Measurements from ENCODE around the gene ZNF438. TPM values are rescaled to one million over a fixed set of nuclear protein-coding genes. Genes with fewer than 3 reads are reported as not detected.

Gene ZNF438
- total RNA-seq, 1 experiment from 2014 or later: 3.7 TPM

GRCh38 chr10:30862486-30862885 is 169.2 kb downstream of the ZNF438 start:
- Histone ChIP-seq H3K4me3 (no peak overlapping the region), H3K9me3 (no peaks in the 10 kb centered on the region), H3K36me3 (no peaks in the 10 kb centered on the region), H3K27me3 (no peaks in the 10 kb centered on the region)
- no peak for DNase-seq

GRCh38 chr10:30861976-30862375 is 169.7 kb downstream of the ZNF438 start:
- Histone ChIP-seq H3K4me3 (no peak overlapping the region), H3K9me3 (no peaks in the 10 kb centered on the region), H3K36me3 (no peaks in the 10 kb centered on the region), H3K27me3 (no peaks in the 10 kb centered on the region)
- DNase-seq: no peak

- DNase-seq: no peak
- no peaks in the 10 kb centered on the region for H3K27me3 ChIP-seq
- H3K9me3 ChIP-seq: no peaks in the 10 kb centered on the region
- no peak overlapping the region for H3K4me3 ChIP-seq
- H3K36me3 ChIP-seq: no peaks in the 10 kb centered on the region
These were observed 170.4 kb downstream of the ZNF438 start for GRCh38 chr10:30861221-30861620.

GRCh38 chr10:30858499-30858898 is 173.2 kb downstream of the ZNF438 start:
- H3K27me3 ChIP-seq: no peaks in the 10 kb centered on the region
- H3K9me3 ChIP-seq: no peaks in the 10 kb centered on the region
- no peak for DNase-seq
- no peak overlapping the region for H3K4me3 ChIP-seq
- no peaks in the 10 kb centered on the region for H3K36me3 ChIP-seq

GRCh38 chr10:30857803-30858202 is 173.9 kb downstream of the ZNF438 start:
- peak; percentile 53 for DNase-seq
- no peaks in the 10 kb centered on the region for H3K27me3 ChIP-seq
- H3K4me3 ChIP-seq: no peak overlapping the region
- H3K9me3 ChIP-seq: no peaks in the 10 kb centered on the region
- H3K36me3 ChIP-seq: no peaks in the 10 kb centered on the region

GRCh38 chr10:30855131-30855530 is 176.5 kb downstream of the ZNF438 start:
- DNase-seq: no peak
- H3K9me3 ChIP-seq: no peaks in the 10 kb centered on the region
- H3K27me3 ChIP-seq: no peaks in the 10 kb centered on the region
- no peak overlapping the region for H3K4me3 ChIP-seq
- H3K36me3 ChIP-seq: no peaks in the 10 kb centered on the region

GRCh38 chr10:30854656-30855055 is 177.0 kb downstream of the ZNF438 start:
- Histone ChIP-seq H3K27me3 (no peaks in the 10 kb centered on the region), H3K36me3 (no peaks in the 10 kb centered on the region), H3K4me3 (no peak overlapping the region), H3K9me3 (no peaks in the 10 kb centered on the region)
- DNase-seq: no peak

- no peaks in the 10 kb centered on the region for H3K27me3 ChIP-seq
- no peaks in the 10 kb centered on the region for H3K36me3 ChIP-seq
- H3K9me3 ChIP-seq: no peaks in the 10 kb centered on the region
- DNase-seq: no peak
- no peak overlapping the region for H3K4me3 ChIP-seq
These were observed 178.6 kb downstream of the ZNF438 start for GRCh38 chr10:30853066-30853465.

GRCh38 chr10:30850776-30851175 is 180.9 kb downstream of the ZNF438 start:
- no peaks in the 10 kb centered on the region for H3K9me3 ChIP-seq

GRCh38 chr10:30849231-30850035 is 182.2 kb downstream of the ZNF438 start:
- Histone ChIP-seq H3K36me3 (no peaks in the 10 kb centered on the region), H3K27me3 (no peaks in the 10 kb centered on the region), H3K4me3 (no peak overlapping the region), H3K9me3 (no peaks in the 10 kb centered on the region)
- DNase-seq: no peak

More at GRCh38 chr10:30850776-30851175, 180.9 kb downstream of the ZNF438 start:
- H3K36me3 ChIP-seq: no peaks in the 10 kb centered on the region
- no peak overlapping the region for H3K4me3 ChIP-seq
- DNase-seq: no peak
- H3K27me3 ChIP-seq: no peaks in the 10 kb centered on the region

GRCh38 chr10:30848396-30849032 is 183.2 kb downstream of the ZNF438 start:
- DNase-seq: no peak
- H3K9me3 ChIP-seq: no peaks in the 10 kb centered on the region
- H3K4me3 ChIP-seq: no peak overlapping the region
- no peaks in the 10 kb centered on the region for H3K36me3 ChIP-seq
- no peaks in the 10 kb centered on the region for H3K27me3 ChIP-seq

GRCh38 chr10:30847642-30848041 is 184.0 kb downstream of the ZNF438 start:
- DNase-seq: no peak
- H3K9me3 ChIP-seq: no peaks in the 10 kb centered on the region
- H3K4me3 ChIP-seq: no peak overlapping the region

GRCh38 chr10:30847199-30847598 is 184.5 kb downstream of the ZNF438 start:
- Histone ChIP-seq H3K9me3 (no peaks in the 10 kb centered on the region), H3K36me3 (no peaks in the 10 kb centered on the region), H3K27me3 (no peaks in the 10 kb centered on the region), H3K4me3 (no peak overlapping the region)
- no peak for DNase-seq

More at GRCh38 chr10:30847642-30848041, 184.0 kb downstream of the ZNF438 start:
- Histone ChIP-seq H3K27me3 (no peaks in the 10 kb centered on the region), H3K36me3 (no peaks in the 10 kb centered on the region)

- Histone ChIP-seq H3K4me3 (no peak overlapping the region), H3K27me3 (no peaks in the 10 kb centered on the region), H3K9me3 (no peaks in the 10 kb centered on the region), H3K36me3 (no peaks in the 10 kb centered on the region)
- DNase-seq: no peak
These were observed 185.0 kb downstream of the ZNF438 start for GRCh38 chr10:30846710-30847109.

GRCh38 chr10:30842894-30843293 is 188.8 kb downstream of the ZNF438 start:
- peak; percentile 46 for DNase-seq
- H3K36me3 ChIP-seq: no peaks in the 10 kb centered on the region
- no peaks in the 10 kb centered on the region for H3K27me3 ChIP-seq
- no peak overlapping the region for H3K4me3 ChIP-seq
- H3K9me3 ChIP-seq: no peaks in the 10 kb centered on the region

- H3K36me3 ChIP-seq: no peaks in the 10 kb centered on the region
- no peaks in the 10 kb centered on the region for H3K27me3 ChIP-seq
- H3K4me3 ChIP-seq: no peak overlapping the region
- no peak for DNase-seq
- H3K9me3 ChIP-seq: no peaks in the 10 kb centered on the region
These were observed 189.5 kb downstream of the ZNF438 start for GRCh38 chr10:30842185-30842584.

- H3K36me3 ChIP-seq: no peaks in the 10 kb centered on the region
- H3K27me3 ChIP-seq: no peaks in the 10 kb centered on the region
- no peak for DNase-seq
- no peaks in the 10 kb centered on the region for H3K9me3 ChIP-seq
- no peak overlapping the region for H3K4me3 ChIP-seq
These were observed 191.1 kb downstream of the ZNF438 start for GRCh38 chr10:30840395-30841050.
